ENCODE results near the gene FAM180B. TPM values are rescaled to one million over a fixed set of nuclear protein-coding genes. Genes with fewer than 3 reads are reported as not detected.

The FAM180B gene
- total RNA-seq, 1 experiment from 2014 or later, result not detected

DNA sequence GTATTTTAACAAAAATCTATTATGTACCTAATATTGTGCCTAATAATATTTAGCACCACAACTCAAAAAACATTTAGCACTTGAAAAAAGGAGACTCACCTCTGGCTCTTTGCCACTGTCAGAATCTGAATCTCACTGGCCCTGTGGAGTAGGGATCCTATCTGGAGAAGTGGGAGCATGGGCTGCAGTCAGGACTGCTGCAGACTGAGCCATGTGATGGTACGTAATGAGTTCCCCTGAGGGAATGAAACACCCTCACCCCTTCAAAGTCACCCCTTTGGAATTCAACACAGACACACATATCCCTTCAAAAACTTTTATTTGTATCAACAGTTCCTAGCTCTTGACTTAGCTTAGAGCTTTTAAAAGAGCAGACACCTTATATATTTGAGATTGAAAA lies 14.6 kb upstream of the FAM180B start:
- no peaks in the 10 kb centered on the region for H4K20me1 ChIP-seq (ENCODE audit: insufficient read depth, low read depth, low read length)
- H3K36me3 ChIP-seq (ENCODE audit: insufficient read depth, low read length), result peaks cover 49% of the 10 kb centered on the region
- H3K9me3 ChIP-seq (ENCODE audit: low read length), result no peaks in the 10 kb centered on the region
- no peak overlapping the region for H3K27ac ChIP-seq (ENCODE audit: low read length)
- no peaks in the 10 kb centered on the region for H3K9me2 ChIP-seq (replicated peaks; ENCODE audit: insufficient read depth, low read length)
- no peaks in the 10 kb centered on the region for H3K27me3 ChIP-seq (ENCODE audit: low read length)
- peaks cover 3% of the 10 kb centered on the region for H3K4me1 ChIP-seq (ENCODE audit: low read length)
- DNase-seq, result no peak
- H3K9ac ChIP-seq (ENCODE audit: low read length), result no peak overlapping the region
- no peak overlapping the region for H2AFZ ChIP-seq (ENCODE audit: low read length)
- no peak overlapping the region for H3K4me3 ChIP-seq (ENCODE audit: low read length)
- H3K79me2 ChIP-seq (ENCODE audit: low read length), result peaks cover 65% of the 10 kb centered on the region
- no peak overlapping the region for H3K4me2 ChIP-seq (ENCODE audit: low read depth, low read length, poor library complexity, severe bottlenecking)

DNA sequence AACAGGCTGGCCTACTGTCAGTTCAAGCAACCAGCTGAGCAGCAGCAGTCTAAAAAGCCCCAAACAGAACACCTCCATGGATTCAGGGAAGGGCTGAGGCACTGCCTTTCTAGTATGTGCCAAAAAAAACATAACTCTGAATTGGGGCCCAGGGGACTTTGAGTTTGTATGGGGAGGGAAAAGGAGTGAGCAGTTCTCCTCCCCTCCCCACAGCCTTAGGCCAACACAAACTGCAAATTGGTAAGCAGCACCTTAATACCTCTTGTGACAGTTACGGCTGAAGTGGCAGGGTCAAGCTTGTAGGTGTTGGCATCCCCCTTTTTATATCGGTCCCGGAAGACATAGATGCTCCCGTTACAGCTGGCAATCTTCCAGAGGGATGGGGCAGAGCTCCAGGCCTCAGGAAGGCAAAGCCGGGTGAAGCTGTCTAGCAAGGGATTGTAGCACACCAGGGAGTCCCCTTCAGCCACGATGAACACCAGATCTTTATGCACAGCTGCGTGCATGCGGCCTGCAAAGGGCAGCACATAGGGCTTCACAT lies 13.7 kb upstream of the FAM180B start:
- Histone ChIP-seq H3K9ac (ENCODE audit: low read length) (no peak overlapping the region), H4K20me1 (ENCODE audit: insufficient read depth, low read depth, low read length) (no peaks in the 10 kb centered on the region), H3K9me2 (replicated peaks; ENCODE audit: insufficient read depth, low read length) (no peaks in the 10 kb centered on the region), H3K9me3 (ENCODE audit: low read length) (no peaks in the 10 kb centered on the region), H3K36me3 (ENCODE audit: insufficient read depth, low read length) (peaks cover 49% of the 10 kb centered on the region), H2AFZ (ENCODE audit: low read length) (no peak overlapping the region), H3K79me2 (ENCODE audit: low read length) (peaks cover 63% of the 10 kb centered on the region), H3K4me3 (ENCODE audit: low read length) (no peak overlapping the region), H3K4me2 (ENCODE audit: low read depth, low read length, poor library complexity, severe bottlenecking) (no peak overlapping the region), H3K27ac (ENCODE audit: low read length) (no peak overlapping the region), H3K4me1 (ENCODE audit: low read length) (peaks cover 10% of the 10 kb centered on the region), H3K27me3 (ENCODE audit: low read length) (no peaks in the 10 kb centered on the region)
- DNase-seq, result no peak

DNA sequence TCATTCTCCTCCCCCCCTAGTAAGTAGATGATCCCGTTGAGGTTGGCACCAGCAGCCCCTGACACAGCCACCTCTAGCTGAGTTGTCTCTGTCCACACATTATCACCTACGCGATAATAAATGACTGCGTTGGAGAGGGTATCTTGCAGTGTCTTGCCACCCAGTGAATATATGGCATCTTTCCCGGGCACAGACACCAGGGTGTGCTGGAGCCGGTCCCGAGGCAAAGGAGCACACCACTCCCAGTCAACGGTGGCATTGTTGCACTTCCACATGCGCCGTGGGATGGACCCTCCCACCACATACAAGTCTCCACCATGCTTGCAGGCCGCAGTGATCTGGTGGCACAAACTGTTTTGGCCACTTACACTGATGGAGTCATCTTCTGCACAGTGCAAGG lies 13.2 kb upstream of the FAM180B start:
- H3K4me1 ChIP-seq (ENCODE audit: low read length), result peaks cover 15% of the 10 kb centered on the region
- H3K9ac ChIP-seq (ENCODE audit: low read length), result no peak overlapping the region
- no peak overlapping the region for H3K4me3 ChIP-seq (ENCODE audit: low read length)
- peaks cover 49% of the 10 kb centered on the region for H3K36me3 ChIP-seq (ENCODE audit: insufficient read depth, low read length)
- H3K27me3 ChIP-seq (ENCODE audit: low read length), result no peaks in the 10 kb centered on the region
- H3K27ac ChIP-seq (ENCODE audit: low read length), result no peak overlapping the region
- H3K4me2 ChIP-seq (ENCODE audit: low read depth, low read length, poor library complexity, severe bottlenecking), result no peak overlapping the region
- no peak overlapping the region for H2AFZ ChIP-seq (ENCODE audit: low read length)
- DNase-seq, result no peak
- no peaks in the 10 kb centered on the region for H4K20me1 ChIP-seq (ENCODE audit: insufficient read depth, low read depth, low read length)
- H3K9me3 ChIP-seq (ENCODE audit: low read length), result no peaks in the 10 kb centered on the region
- peaks cover 65% of the 10 kb centered on the region for H3K79me2 ChIP-seq (ENCODE audit: low read length)
- H3K9me2 ChIP-seq (replicated peaks; ENCODE audit: insufficient read depth, low read length), result no peaks in the 10 kb centered on the region

DNA sequence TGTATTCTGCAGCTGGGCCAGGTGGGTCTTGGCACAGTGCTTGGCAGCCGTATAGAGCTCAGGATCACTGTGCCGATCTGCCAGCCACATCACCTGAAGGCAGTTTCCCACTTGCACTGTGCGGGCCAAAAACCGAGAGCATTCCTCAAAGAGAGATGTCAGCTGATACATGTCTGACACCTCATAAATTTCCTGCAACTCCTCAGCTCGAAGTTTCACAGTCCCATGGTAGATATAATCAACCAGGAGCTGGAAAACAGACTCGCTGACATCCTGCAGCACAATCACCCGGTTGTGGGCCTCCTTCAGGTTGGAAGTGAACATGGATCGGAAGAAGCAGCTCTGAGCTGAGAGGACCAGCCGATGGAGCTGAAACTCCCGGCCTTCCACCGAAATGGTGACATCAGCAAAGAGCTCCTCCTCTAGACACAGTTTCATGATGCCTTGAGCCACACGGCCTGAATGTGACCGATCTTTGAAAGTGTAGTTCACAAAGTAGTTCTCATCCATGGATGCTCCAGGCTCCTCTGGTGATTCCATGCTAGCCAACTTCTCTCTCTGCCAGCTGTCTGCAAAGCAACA lies 8.9 kb upstream of the FAM180B start:
- Histone ChIP-seq H3K4me2 (ENCODE audit: low read depth, low read length, poor library complexity, severe bottlenecking) (peak overlapping the region; percentile 86), H3K36me3 (ENCODE audit: insufficient read depth, low read length) (peaks cover 38% of the 10 kb centered on the region), H4K20me1 (ENCODE audit: insufficient read depth, low read depth, low read length) (no peaks in the 10 kb centered on the region), H3K27me3 (ENCODE audit: low read length) (no peaks in the 10 kb centered on the region), H3K79me2 (ENCODE audit: low read length) (peaks cover 54% of the 10 kb centered on the region), H2AFZ (ENCODE audit: low read length) (no peak overlapping the region), H3K4me3 (ENCODE audit: low read length) (peak overlapping the region; percentile 81), H3K9ac (ENCODE audit: low read length) (peak overlapping the region; percentile 86), H3K9me3 (ENCODE audit: low read length) (no peaks in the 10 kb centered on the region), H3K4me1 (ENCODE audit: low read length) (peaks cover 26% of the 10 kb centered on the region), H3K27ac (ENCODE audit: low read length) (peak overlapping the region; percentile 43; the same call in 1 of the 2 replicates), H3K9me2 (replicated peaks; ENCODE audit: insufficient read depth, low read length) (no peaks in the 10 kb centered on the region)
- DNase-seq, result peak; percentile 52

DNA sequence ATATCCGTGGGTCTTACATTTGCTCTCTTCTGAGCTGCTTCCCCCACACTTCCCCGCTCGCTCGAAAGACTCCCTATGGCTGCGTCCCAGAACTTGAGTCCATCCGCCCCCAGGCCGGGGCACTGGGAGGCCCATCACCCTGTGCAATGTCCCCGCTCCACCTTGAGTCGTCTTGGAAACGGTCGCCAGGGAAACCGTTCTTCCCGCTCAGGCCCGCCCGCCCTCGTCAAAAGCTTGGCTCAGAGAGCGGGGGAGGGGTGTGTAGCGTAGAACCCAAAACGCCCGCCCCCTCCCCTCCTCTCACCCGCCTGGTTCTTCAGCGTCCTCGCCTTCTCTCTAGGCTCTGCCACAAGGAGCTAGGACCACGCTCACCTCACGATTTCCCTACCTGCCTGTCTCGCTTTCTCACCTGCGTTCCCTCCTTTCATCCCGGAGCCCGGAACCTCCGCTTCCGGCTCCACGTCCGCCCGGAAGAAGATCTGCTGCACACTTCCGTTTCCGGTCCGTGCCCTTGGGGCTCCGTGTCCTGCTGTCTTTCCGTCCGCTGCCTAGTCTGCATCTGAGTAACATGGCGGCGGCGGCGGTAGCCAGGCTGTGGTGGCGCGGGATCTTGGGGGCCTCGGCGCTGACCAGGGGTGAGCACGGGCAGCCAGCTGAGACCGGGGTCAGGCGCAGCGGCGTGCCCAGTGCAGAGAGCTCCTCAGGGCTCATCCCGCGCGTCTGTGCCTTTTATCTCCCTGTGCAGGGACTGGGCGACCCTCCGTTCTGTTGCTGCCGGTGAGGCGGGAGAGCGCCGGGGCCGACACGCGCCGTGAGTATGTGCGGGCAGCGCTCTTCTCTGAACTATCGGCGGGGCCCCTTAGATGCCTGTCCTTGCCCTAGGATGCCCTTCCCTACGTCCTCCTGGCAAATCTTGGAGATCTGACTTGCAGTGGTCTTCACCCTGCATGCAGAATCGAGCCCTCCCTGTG lies 7.7 kb upstream of the FAM180B start, which contains the start of the genes KBTBD4 and NDUFS3:
KBTBD4 (minus strand) TSS at position 447 of the 971 bp plus-strand sequence; CDS start at position 428, 19 bp downstream.
NDUFS3 (plus strand) TSS at position 551 of the 971 bp plus-strand sequence; CDS start at position 569, 18 bp downstream.
- Histone ChIP-seq H4K20me1 (ENCODE audit: insufficient read depth, low read depth, low read length) (no peaks in the 10 kb centered on the region), H3K36me3 (ENCODE audit: insufficient read depth, low read length) (peaks cover 34% of the 10 kb centered on the region), H3K9me2 (replicated peaks; ENCODE audit: insufficient read depth, low read length) (no peaks in the 10 kb centered on the region), H3K4me1 (ENCODE audit: low read length) (peaks cover 26% of the 10 kb centered on the region), H3K4me2 (ENCODE audit: low read depth, low read length, poor library complexity, severe bottlenecking) (peak within 1 kb of the TSS; percentile 86), H3K4me3 (ENCODE audit: low read length) (peak within 1 kb of the TSS; percentile 81), H3K79me2 (ENCODE audit: low read length) (peaks cover 42% of the 10 kb centered on the region), H2AFZ (ENCODE audit: low read length) (peak within 1 kb of the TSS; percentile 27; the same call in 1 of the 2 replicates), H3K27ac (ENCODE audit: low read length) (peak within 1 kb of the TSS; percentile 43), H3K27me3 (ENCODE audit: low read length) (no peaks in the 10 kb centered on the region), H3K9ac (ENCODE audit: low read length) (peak within 1 kb of the TSS; percentile 86), H3K9me3 (ENCODE audit: low read length) (no peaks in the 10 kb centered on the region)
- peak; percentile 97 for DNase-seq

DNA sequence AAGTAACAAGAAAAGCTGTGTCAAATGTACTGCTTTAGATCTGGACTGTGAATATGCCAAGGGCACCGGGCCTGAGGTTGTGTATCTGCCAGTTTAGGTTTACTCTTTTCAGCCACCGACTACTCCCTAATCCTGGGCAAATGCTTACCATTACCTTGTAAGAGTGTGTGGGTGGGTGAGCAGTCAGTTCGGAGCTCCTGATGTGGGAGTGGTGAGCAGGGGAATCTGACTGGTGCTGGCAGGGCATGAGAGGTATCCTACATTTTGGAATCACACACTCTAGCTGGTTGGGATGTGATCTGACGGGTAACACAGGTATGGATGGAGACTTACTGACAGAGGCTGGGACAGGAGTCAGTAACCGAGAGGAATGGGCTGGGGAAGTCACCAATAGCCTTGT lies 2.6 kb upstream of the FAM180B start:
- Histone ChIP-seq H3K36me3 (ENCODE audit: insufficient read depth, low read length) (peaks cover 29% of the 10 kb centered on the region), H3K9me2 (replicated peaks; ENCODE audit: insufficient read depth, low read length) (no peaks in the 10 kb centered on the region), H3K4me3 (ENCODE audit: low read length) (no peak overlapping the region), H3K27me3 (ENCODE audit: low read length) (no peaks in the 10 kb centered on the region), H3K27ac (ENCODE audit: low read length) (no peak overlapping the region), H2AFZ (ENCODE audit: low read length) (no peak overlapping the region), H3K79me2 (ENCODE audit: low read length) (peaks cover 24% of the 10 kb centered on the region), H4K20me1 (ENCODE audit: insufficient read depth, low read depth, low read length) (no peaks in the 10 kb centered on the region), H3K4me1 (ENCODE audit: low read length) (peaks cover 11% of the 10 kb centered on the region), H3K9me3 (ENCODE audit: low read length) (no peaks in the 10 kb centered on the region), H3K9ac (ENCODE audit: low read length) (no peak overlapping the region), H3K4me2 (ENCODE audit: low read depth, low read length, poor library complexity, severe bottlenecking) (no peak overlapping the region)
- no peak for DNase-seq

DNA sequence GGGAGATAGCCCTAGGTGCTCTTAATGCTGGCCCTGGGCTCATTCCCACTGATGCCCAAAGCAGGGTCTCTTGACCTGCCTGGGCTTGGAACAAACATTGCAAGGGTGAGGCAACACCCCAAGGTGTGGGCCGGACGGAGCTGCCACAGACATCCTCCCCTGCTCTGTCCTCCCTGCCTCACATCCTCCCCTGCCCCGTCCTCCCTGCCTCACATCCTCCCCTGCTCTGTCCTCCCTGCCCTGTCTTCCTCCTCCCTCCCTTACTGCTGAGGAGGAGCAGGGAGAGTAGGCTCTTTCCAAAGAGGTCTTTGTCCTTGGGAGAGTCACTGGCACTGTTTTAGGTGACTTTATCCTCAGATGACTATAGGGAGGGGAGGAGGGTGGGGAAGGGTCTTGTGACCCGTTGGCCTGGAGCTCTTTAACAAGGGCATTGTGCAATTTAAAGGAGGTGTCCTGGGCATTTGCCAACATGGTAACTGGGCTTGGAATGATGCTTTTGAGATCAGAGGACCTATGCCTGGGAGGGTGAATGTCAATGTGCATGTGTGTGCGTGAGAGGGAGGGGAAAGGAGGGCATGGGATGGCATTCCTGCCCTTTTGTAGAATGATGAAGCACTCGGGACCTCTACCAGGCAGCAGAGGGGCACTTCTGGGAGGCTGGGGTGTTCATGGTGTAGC lies 700 bp downstream of the FAM180B start:
- Histone ChIP-seq H4K20me1 (ENCODE audit: insufficient read depth, low read depth, low read length) (no peaks in the 10 kb centered on the region), H3K9ac (ENCODE audit: low read length) (no peak overlapping the region), H3K9me3 (ENCODE audit: low read length) (no peaks in the 10 kb centered on the region), H3K36me3 (ENCODE audit: insufficient read depth, low read length) (peaks cover 13% of the 10 kb centered on the region; the same call in 1 of the 2 replicates), H2AFZ (ENCODE audit: low read length) (no peak overlapping the region), H3K4me2 (ENCODE audit: low read depth, low read length, poor library complexity, severe bottlenecking) (no peak overlapping the region), H3K4me1 (ENCODE audit: low read length) (no peaks in the 10 kb centered on the region), H3K27ac (ENCODE audit: low read length) (no peak overlapping the region), H3K4me3 (ENCODE audit: low read length) (no peak overlapping the region), H3K27me3 (ENCODE audit: low read length) (no peaks in the 10 kb centered on the region), H3K9me2 (replicated peaks; ENCODE audit: insufficient read depth, low read length) (no peaks in the 10 kb centered on the region), H3K79me2 (ENCODE audit: low read length) (no peaks in the 10 kb centered on the region)
- no peak for DNase-seq

Measured in Karpas-422 (cell line).